Tongue (tissue), 2 donors: Measurements from ENCODE around the gene TEX29. TPM values are rescaled to one million over a fixed set of nuclear protein-coding genes. Genes with fewer than 3 reads are reported as not detected.
A peak's percentile ranks its signal among the peaks of the same experiment; 100 is the strongest.

Source experiments
- DNase-seq: peaks from one replicate; pipeline ENCODE4 v3.0.0-alpha.2; 2015
- total RNA-seq: library from RNA; depleted of rRNA; stranded (reverse); fragments of >200 nt; gene quantifications from one replicate; pipeline ENCODE4 v1.2.3, GENCODE V29; 2014

Gene TEX29
- total RNA-seq, 1 donor from 2014 or later, result 0.72 TPM

- no peak for DNase-seq
Observed at GRCh38 chr13:111343186-111343805, 22.9 kb downstream of the TEX29 start.

GRCh38 chr13:111344471-111345191 is 24.2 kb downstream of the TEX29 start:
- DNase-seq, result peak; percentile 78

- DNase-seq, result no peak
Observed at GRCh38 chr13:111345682-111346081, 25.2 kb downstream of the TEX29 start.

- DNase-seq, result no peak
Observed at GRCh38 chr13:111346101-111346680, 25.7 kb downstream of the TEX29 start.

GRCh38 chr13:111347438-111347837 is 27.0 kb downstream of the TEX29 start:
- DNase-seq, result no peak

- DNase-seq, result no peak
Observed at GRCh38 chr13:111353508-111353907, 33.1 kb downstream of the TEX29 start.

GRCh38 chr13:111354789-111355188 is 34.3 kb downstream of the TEX29 start:
- no peak for DNase-seq

- no peak for DNase-seq
Observed at GRCh38 chr13:111356795-111357194, 36.4 kb downstream of the TEX29 start.

GRCh38 chr13:111359237-111359915 is 38.9 kb downstream of the TEX29 start:
- DNase-seq, result no peak

- no peak for DNase-seq
Observed at GRCh38 chr13:111359930-111360329, 39.5 kb downstream of the TEX29 start.

- no peak for DNase-seq
Observed at GRCh38 chr13:111360452-111360851, 40.0 kb downstream of the TEX29 start.

GRCh38 chr13:111361046-111361872 is 40.8 kb downstream of the TEX29 start:
- no peak for DNase-seq

GRCh38 chr13:111361873-111362648 is 41.6 kb downstream of the TEX29 start:
- DNase-seq, result no peak

GRCh38 chr13:111363121-111363520 is 42.7 kb downstream of the TEX29 start:
- no peak for DNase-seq

- DNase-seq, result no peak
Observed at GRCh38 chr13:111363591-111363990, 43.1 kb downstream of the TEX29 start.

- no peak for DNase-seq
Observed at GRCh38 chr13:111365149-111366005, 44.9 kb downstream of the TEX29 start.

GRCh38 chr13:111367340-111367739 is 46.9 kb downstream of the TEX29 start:
- no peak for DNase-seq

- no peak for DNase-seq
Observed at GRCh38 chr13:111368091-111368490, 47.6 kb downstream of the TEX29 start.

- no peak for DNase-seq
Observed at GRCh38 chr13:111370147-111370546, 49.7 kb downstream of the TEX29 start.
